Putamen (tissue), 1 donor: ENCODE results near the gene MYO1G.
A peak's percentile ranks its signal among the peaks of the same experiment; 100 is the strongest.
"Not testable (repeated sequence)": the region's sequence is repeated elsewhere in the genome, so short reads cannot be mapped to it uniquely, and the experiment has no call there.

ENCODE experiments used
- DNase-seq: peaks from one replicate; pipeline ENCODE4 v3.0.0-alpha.2; 2016; ENCODE audit warnings: low spot score

Gene MYO1G

DNA sequence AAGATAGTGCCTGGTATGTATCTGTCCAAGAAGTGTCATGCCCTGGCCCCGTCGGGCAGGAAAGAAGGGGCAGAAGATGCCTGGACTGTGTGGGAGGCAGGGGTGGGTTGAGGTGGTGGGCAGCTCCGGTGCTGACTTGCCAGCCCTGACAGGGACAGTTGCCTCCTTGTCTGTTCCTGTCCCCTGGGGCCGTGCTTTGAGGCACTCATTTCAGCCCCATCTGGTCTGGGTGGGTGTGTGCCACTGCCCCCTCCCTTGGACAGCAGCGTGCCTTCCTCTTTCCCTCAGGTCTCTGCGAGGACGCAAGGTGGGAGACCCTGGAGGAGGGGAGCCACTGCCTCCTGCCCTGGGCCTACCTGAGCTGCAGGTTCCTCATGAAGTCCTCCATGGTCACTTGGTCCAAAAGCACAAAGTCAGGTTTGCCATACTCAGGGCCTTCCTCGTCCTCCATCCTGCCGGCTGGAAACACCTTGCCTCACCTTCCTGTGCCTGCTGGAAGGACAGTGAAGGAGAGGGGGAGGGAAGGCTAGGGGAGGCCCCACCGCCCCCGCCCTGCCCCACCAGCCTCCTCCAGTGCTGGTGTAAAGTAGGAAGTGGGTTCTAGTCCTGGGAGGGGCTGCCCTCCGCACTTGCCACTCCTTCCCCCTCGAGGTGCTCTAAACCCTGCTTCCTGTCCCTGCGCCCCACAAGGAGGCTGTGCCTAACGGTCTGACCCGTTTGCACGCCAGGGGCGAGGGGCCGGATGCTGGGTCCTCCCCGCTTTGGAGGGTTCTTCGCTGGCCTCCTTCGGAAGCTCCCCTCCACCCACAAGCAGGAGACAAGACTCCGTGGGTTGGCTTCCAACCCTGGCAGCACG is at the start of gene MYO1G:
Gene MYO1G, minus strand, starts transcription at position 505 of the 856 bp plus-strand sequence. Its CDS starts 54 bp downstream, at position 451.
- no peak for DNase-seq

DNA sequence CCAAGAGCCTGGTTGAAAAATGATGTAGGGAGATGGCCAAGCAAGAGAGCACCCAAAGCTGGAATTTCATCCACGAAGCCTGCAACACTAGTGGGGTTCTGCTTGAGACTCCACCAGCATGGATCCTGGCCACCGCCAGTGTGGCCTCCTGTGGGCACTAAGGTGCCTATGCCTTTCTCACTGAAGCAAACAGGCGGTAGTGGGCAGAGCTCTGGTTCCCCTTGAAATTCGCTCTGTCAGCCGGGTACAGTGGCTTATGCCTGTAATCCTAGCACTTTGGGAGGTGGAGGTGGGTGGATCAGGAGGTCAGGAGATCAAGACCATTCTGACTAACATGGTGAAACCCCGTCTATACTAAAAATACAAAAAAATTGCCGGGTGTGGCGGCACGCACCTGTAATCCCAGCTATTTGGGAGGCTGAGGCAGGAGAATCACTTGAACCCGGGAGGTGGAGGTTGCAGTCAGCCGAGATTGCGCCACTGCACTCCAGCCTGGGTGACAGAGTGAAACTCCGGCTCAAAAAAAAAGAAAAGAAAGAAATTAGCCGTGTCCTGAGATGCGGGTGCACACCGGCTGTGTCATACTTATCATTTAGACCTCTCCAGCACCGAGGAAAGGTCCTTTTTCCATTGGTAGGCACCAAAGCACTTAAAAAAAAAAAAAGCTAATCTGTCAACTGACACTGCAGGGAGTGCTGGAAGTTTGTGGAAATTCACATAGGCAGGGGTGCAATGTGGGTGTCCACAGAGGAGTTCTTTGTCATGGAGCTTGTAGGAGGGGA is 49.5 kb upstream of the MYO1G start:
- DNase-seq, result peak; percentile 39

DNA sequence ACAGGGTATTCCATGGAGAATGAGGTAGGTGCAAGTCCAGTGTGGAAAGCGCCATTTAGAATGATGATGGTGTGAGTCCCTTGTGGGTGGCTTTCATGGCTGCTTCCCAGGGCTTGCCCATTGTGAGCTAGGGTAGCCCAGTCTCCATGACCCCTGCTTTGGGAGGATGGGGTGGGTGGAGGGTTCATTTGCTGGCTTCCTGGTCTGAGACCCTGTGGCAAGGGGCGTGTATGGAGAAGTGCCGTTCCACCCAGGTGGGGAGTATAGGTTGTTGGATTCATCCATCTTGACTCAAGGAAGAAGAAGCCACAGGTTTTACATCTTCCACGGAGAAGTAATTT is 48.9 kb upstream of the MYO1G start:
- no peak for DNase-seq

DNA sequence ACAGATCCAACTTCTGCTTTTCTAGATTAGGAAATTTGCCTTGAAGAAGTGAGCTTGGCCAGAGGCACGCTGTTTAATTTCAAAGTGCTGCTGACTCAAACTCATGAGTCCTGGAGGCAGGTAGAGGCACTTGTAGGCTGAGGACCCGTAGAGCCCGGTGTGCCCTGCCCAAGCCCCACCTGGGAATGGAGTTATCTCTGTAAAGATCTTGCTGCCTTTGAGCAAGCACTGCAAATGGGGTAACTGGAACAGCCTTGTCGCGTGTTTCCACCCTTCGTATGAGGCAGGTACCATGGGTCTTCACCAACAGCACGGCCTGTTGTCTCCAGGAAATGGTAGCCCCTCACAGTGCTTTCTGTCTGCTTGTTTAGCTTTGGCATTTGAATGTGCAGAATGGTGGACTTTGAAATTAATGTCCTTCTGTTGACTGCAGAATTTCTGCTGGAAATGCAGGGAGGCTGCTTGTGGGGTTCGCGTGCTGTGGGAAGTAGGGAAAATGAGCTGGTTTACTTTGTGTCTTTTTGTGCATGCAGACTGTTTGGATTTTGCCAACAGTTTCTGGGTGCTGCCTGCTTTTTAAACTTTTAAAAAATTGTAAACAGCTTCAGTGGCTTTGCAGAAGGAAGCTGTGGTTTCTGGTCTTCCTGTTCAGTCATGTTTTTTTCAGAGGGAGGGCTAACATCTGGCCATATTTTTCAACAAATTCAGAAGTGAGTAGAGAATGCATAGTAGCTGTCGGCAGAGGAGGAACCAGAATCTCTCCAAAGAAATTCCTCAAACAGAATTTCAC is 48.4 kb upstream of the MYO1G start:
- no peak for DNase-seq

DNA sequence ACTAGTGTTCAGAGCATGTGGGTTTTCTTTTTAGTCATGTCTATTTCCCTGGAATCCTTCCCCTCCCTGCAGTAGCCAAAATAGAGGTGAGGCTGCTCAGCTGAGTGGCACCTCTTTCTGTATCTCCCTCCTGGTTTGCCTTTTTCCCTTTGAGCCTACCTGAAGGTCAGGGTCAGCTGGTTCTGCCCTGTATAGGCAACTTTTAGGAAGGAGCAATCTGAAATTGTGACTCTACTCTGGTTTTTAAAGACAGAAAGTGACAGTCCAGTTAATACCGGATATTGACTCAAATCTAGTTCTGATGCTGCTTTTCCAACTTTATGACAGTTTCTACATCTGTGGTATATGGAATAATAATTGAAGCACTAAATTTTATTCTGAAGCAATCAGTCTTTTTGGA is 47.2 kb upstream of the MYO1G start:
- no peak for DNase-seq

DNA sequence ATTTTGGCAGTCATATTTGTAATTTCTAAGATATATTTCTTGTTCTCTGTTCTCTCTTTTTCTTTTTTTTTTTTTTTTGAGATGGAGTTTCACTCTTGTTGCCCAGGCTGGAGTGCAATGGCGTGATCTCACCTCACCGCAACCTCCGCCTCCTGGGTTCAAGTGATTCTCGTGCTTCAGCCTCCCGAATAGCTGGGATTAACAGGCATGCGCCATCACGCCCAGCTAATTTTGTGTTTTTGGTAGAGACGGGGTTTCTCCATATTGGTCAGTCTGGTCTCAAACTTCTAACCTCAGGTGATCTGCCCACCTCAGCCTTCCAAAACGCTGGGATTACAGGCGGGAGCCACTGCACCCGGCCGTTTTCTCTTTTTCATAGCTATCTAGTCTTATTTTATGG is 46.7 kb upstream of the MYO1G start:
- not testable (repeated sequence) for DNase-seq

DNA sequence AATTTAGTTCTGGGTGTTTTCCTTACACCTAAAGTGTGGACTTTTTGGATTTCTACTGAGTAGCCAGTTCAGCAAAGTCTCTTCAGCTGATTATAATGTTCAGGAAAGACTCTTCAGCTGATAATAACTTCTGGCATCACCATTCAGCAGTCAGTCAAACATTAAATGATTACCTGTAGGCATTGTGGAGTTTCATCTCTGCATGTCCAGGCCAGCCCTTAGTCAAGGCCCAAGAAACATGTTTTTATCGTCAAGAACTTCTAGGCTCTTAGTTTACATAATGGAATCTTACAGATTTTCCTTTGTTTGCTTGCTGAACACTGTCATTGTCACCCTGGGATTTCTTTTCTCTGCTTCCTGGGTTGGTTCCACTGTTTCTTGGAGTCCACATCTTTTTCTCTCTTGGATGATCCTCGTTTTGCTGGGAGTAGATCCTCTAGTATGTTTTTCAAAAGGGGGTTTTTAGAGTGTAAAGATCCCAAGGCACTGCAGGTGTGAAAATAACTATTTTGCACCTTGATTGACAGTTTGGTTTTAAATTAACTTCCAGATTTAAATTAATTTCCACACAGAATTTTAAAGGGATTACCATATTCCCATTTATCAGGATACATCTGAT is 45.4 kb upstream of the MYO1G start:
- DNase-seq, result no peak

DNA sequence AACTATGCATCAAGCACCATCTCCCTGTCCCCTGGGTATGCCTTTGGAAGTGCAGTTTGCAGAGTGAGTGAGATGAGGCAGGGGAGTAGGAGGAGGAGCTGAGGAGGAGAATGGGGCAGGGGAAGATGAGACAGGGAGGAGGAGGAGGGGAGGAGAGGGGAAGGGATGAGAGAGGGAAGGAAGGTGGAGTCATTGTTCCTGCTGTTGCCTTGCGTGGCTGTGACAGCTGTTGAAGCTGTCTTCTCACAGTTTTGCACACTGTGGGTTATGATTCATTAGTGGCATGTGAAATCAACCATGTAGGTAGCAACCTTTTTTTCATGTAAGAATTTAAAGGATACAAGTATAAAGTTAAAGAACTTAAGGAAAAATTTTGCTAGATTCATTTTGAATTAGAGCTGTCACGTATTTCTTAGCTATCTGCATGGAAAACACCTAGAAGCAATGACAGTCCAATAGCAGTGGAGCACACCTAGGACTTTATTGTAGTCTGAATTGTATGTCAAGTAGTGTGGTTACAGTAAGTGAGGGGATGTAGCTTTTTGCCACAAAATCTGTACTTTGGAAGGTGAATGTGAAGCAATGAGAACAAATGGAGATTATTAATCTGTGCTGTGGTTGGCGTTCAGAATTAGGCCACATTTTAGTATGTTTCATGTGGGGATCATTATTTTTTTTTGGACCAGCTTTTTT is 42.9 kb upstream of the MYO1G start:
- peak; percentile 83 for DNase-seq

DNA sequence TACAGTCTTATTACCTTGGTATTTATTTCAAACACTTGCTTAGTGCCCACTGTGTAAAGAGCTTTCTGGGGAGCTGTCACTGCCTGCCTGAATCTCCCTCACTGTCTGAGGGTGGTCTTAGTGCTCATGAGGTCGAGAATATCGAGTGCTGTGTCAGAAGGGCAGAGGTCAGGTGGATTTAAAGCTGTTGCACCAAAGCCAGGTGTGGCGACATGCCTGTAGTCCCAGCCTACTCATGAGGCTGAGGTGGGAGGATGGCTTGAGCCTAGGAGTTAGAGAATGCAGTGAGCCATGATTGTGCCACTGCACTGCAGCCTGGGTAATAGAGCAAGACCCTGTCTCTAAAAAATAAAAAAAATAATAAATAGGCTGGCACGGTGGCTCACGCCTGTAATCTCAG is 42.1 kb upstream of the MYO1G start:
- DNase-seq, result no peak

DNA sequence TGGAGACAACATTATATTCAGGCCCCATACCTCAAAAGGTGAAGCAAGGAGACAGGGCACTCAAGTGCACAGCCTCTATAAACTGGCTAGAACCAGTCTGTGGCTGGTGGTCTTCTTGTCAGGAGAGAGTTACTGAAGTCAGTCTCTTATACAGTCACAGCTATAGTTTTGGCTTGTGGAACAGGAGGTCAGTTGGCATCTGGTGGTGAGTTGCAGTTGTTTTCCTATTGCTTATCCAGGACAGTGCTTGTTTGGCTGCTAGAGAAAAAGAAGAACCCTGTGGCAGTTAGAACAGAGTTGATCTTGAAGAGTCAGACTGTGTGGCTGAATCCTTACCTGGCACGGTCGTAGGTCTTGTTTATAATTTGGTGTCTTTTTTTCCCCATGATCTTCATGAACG is 38.4 kb upstream of the MYO1G start:
- DNase-seq, result no peak

DNA sequence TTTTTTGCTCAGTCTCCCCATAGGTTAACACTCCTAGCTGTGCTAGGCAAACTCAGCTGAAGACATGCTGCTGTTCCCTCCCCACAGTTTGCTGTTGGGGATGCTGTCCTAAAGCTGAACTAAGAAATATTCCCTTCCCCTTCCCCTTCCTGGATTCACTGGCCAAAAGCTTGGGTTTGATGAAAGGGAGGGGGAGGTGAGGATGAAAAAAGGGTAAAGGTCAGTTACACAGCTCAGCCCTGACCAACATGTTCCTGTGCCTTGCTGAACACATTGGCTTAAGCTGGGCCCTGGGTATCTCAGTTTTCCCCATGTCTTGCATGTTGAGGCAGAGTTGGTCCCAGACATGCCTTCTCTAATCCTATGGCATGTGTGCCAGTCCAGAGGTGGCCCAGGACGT is 36.5 kb upstream of the MYO1G start:
- no peak for DNase-seq

DNA sequence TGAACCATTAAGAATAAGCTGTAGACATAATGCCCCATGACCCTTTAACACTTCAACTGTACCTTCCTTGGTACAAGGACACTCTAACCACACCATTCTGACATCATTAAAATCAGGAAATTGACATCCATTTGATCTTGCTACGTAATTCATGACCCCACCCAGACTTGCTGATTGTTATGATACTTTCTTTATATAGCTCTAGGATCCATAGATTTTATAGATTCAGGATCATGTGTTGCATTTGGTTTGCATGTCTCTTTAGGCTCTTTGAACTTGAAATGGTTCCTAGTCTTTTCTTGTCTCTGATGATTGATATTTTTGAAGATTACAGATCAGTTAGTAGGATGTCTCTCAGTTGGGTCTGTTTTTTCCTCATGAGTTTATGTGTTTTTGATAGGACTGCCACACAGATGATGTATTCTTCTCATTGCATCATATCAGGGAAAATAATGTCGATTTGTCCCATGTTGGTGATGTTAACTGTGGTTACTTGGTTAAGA is 34.7 kb upstream of the MYO1G start:
- no peak for DNase-seq

DNA sequence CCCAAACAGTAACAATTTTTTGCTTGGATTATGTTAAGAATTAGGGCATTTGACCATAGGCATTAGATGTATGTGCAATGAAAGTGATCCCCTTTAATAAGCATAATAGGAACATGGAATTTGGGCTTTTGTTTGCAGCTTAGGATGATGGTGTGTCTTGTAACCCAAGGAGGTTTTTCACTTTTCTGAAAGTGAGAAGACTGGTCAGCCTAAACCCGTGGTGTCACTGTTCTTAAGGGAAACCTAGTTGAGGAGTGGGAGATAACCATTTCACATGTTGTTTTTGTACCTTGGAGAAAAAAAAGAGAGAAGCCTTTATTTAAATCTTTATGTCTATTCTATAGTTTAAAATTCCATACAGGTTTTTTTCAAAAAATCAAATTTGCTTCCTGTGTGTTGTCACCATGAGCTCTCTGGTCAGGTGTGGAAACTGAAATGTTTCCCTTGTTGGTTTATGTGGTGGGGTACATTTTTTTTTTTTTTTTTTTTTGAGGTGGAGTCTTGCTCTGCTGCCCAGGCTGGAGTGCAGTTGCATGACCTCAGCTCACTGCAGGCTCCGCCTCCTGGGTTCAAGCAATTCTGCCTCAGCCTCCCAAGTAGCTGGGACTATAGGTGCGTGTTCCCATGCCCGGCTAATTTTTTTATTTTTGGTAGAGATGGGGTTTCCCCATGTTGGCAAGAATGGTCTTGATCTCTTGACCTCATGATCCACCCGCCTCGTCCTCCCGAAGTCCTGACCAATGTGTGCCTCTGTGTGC is 28.9 kb upstream of the MYO1G start:
- DNase-seq, result no peak

DNA sequence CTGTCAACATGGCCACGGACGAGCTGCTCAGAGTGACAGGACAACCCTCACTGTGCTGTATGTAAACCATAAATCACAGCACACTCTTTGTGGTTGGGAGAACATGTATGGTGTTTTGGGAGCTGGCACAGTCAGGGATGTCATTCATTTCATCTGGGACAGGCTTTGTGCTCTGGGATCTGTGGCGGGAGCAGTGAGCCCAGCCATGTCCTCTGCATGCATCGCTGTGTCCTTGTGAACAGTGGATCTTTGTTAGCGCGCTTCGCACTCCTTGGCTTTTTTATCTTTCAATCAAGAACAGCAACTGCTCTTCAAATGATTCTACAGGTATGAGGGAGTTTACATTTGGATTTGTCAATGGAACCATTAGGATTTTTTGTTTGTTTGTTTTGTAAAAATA is 28.3 kb upstream of the MYO1G start:
- peak; percentile 47 for DNase-seq

DNA sequence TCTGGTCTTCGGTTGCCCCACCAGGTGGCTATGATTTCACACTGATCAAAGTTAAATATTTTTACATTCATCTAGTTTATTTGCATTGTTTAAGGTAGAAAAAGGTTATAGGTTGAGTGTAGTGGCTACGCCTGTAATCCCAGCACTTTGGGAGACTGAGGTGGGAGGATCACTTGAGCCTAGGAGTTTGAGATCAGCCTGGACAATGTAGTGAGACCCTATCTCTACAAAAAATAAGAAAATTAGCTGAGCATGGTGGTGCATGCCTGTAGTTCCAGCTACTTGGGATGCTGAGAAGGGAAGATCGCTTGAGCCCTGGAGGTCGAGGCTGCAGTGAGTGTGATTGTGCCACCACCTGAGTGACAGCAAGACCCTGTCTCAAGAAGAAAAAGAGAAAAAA is 25.0 kb upstream of the MYO1G start:
- no peak for DNase-seq

DNA sequence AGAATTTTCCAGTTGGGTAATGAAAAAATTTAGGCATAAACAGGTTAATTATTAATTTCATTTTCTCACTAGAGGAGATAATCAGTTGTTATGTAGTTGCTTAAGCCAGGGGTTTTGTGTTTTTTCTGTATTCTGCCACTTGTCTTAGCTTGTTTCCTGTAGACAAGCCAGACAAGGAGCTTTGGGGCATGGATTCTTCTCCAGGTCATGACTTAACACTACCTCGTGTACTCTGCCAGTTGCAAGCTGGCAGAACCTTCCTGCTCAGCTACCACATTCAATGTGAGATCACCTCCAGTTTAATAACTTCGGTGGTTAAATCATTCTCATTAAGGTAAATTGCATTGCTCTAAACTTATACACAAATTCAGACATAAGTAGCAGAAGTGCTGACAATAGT is 23.0 kb upstream of the MYO1G start:
- no peak for DNase-seq

DNA sequence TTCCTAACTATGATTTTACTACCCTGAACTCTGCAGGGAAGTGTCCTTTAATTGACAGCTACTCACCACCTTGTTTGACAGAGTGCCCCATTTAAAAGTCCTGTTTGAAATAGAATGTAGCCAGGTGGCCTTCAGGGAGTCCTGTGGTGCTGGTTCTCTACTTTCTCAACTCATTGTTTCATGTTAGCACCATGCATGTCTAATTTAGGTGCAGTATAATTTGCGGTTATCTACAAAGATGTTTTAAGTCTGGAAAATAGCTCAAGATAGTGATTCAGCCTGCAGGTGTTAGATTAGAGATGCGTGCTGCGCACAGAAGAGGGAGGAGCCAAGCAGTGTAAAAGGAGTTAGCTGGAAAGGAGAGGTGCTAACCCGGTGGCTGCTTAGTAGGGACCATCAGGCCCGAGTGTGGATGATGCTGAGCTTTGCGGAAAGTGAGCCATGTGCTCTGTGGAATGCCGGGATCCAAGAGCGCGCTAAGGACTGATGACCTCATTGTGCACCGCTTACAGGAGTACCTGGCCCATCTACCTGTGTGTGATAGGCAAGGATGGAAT is 22.4 kb upstream of the MYO1G start:
- no peak for DNase-seq

DNA sequence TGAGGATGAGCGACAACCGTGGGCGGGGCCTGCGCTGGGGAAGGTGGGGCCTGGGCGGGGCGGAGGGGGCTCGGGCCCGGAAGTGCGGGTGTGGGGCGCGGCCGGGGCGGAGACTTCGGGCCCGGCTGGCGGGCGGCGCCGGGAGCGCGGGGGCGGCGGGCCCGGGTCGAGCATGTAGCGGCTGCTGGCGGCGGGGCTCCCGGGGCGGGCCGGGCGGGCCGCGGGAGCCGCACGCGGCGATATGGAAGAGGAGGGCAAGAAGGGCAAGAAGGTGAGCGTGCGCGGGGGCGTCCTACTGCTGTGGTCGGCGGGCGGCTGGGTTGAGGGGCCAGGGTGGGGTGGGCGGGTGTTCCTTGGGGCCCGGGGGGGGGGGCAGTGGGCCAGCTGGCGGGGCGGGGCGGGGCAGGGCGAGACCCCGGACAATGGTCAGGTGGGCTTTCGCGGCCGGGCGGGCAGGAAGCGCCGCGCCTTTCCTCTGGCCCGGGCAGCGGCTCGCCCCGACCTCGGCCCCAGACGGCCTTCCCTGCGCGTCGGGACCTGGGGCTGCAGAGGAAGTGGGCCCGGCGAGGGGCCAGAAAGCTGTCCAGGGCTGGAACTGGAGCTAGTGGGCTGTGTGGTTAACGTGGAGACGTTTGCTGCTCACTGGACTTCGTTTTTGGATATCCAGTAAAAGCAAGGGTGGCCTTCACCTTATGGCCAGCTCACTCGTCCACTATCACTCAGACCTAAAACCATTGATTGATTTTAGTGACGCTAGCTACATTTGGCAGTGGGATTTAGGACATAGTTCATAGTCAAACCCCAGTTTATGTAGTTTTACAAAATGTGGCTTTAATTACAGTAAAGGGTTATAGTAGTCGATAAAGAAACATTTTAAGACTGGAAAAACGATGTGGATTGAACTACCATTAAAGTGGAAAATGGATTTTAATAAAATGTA is 21.5 kb upstream of the MYO1G start, which contains the start of gene CCM2:
Gene CCM2, plus strand, starts transcription at position 109 of the 940 bp plus-strand sequence. Its CDS starts 133 bp downstream, at position 242.
- DNase-seq, result no peak
